Loucy (cell line): ENCODE data around the gene PIGQ.

ENCODE experiments used
- EZH2phosphoT487 ChIP-seq: fragments of 200-600 bp; IDR thresholded peaks from 2 replicates; pipeline ENCODE4 v1.6.1; 2018; ENCODE audit warnings: antibody characterized with exemption, mild to moderate bottlenecking, moderate library complexity, borderline replicate concordance
- TF ChIP-seq, protein P1 (sequence below): fragments of 200-600 bp; sonication (generic); conservative IDR thresholded peaks from 2 replicates; pipeline ENCODE4 v1.5.1; 2014; ENCODE audit warnings: mild to moderate bottlenecking, antibody characterized with exemption, low read length

DNA sequence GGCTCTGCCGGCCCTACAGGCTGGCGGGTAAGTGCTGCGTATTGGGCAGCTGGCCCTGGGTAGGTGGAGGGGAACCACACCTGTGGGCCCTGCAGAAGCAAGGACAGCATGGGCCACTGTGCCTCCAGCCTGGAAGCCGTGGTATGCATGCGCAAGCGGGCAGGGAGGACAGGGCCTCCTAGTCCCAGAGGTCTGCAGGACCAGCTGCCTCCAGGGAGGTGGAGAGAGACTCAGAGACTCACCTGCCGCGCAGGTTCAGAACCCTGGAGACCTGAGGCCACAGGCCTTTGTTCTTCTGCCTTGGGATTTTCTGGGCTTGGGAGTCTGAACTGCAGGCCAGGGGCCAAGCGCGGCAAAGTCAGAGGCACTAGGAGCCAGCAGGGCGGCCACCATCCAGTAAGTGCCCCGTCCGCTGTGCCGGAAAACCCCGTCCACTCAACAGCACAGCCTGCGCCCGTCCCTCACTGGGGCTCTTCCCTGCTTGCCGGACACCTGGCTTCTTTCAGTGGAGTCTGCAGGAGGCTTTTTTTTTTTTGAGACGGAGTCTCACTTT lies 11.3 kb downstream of the PIGQ start:
- TF ChIP-seq, protein P1, sequence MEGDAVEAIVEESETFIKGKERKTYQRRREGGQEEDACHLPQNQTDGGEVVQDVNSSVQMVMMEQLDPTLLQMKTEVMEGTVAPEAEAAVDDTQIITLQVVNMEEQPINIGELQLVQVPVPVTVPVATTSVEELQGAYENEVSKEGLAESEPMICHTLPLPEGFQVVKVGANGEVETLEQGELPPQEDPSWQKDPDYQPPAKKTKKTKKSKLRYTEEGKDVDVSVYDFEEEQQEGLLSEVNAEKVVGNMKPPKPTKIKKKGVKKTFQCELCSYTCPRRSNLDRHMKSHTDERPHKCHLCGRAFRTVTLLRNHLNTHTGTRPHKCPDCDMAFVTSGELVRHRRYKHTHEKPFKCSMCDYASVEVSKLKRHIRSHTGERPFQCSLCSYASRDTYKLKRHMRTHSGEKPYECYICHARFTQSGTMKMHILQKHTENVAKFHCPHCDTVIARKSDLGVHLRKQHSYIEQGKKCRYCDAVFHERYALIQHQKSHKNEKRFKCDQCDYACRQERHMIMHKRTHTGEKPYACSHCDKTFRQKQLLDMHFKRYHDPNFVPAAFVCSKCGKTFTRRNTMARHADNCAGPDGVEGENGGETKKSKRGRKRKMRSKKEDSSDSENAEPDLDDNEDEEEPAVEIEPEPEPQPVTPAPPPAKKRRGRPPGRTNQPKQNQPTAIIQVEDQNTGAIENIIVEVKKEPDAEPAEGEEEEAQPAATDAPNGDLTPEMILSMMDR = no peak
- TF ChIP-seq EZH2phosphoT487 = no peak
